ENCODE measurements around the gene MT1B. TPM values are rescaled to one million over a fixed set of nuclear protein-coding genes. Genes with fewer than 3 reads are reported as not detected.

Gene MT1B
- total and polyA plus RNA-seq, 8 donors = 0.45 to 0.66 TPM; not detected in 6

DNA sequence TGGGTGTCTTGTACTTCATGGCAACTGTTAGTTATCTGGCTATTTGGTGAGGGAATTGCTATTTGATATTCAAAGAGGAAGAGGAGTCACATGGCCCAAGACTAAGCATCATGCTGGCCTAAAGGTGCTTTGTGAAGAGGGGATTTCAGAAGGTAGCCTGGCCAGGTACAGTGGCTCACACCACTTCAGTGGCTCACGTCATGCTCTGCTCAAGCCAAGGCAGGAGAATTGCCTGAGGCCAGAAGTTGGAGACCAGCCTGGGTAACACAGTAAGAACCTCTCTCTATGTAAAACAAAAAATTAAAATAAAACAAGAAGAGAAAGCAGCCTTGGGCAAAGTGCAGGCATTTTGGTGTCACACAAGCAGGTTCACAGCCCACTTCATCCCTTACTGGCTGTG lies 6.4 kb upstream of the MT1B start:
- H3K4me1 ChIP-seq = peaks cover 0 to 17% of the 10 kb centered on the region in 2 donors
- peaks cover 17 to 89% of the 10 kb centered on the region in 2 donors for H3K27me3 ChIP-seq
- H3K36me3 ChIP-seq = no peaks in the 10 kb centered on the region
- ATAC-seq (no peak), DNase-seq (no peak)
- no peaks in the 10 kb centered on the region for H3K9me3 ChIP-seq
- intact Hi-C loops (cut with DNase I) = no loop called here
- no peak for TF ChIP-seq CTCF (IDR thresholded peaks at IDR 0.05)
- H3K27ac ChIP-seq = no peak overlapping the region
- no peak overlapping the region for H3K4me3 ChIP-seq

DNA sequence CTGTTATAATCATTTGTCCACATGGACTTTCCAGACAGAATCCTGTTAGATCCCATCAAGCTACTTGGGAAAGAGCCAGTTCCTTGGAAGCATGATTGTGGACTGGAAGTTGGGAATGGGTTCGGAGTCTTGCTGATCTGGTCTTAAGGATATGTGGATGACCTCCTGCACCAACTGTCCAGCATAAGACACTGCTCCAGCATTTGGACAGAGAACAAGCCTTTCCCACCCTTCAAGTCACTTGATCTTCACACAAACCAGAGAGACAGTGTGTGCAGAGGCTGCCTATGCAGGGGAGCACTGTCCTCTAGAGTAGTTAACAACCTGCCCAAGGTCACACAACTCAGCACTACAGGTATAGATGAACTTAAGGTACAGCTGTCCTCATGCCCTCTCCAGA lies 5.8 kb upstream of the MT1B start:
- intact Hi-C loops (cut with DNase I) = no loop called here
- Histone ChIP-seq H3K27me3 (peaks cover 17 to 84% of the 10 kb centered on the region in 2 donors), H3K36me3 (no peaks in the 10 kb centered on the region), H3K27ac (no peak overlapping the region), H3K4me1 (peaks cover 0 to 17% of the 10 kb centered on the region in 2 donors), H3K9me3 (no peaks in the 10 kb centered on the region), H3K4me3 (no peak overlapping the region)
- ATAC-seq = no peak
- no peak for TF ChIP-seq CTCF (IDR thresholded peaks at IDR 0.05)
- DNase-seq = no peak

- peaks cover 17 to 80% of the 10 kb centered on the region in 2 donors for H3K27me3 ChIP-seq
- TF ChIP-seq CTCF (IDR thresholded peaks at IDR 0.05) = no peak
- DNase-seq (no peak), ATAC-seq (no peak)
- intact Hi-C loops (cut with DNase I) = no loop called here
- H3K27ac ChIP-seq = no peak overlapping the region
- H3K4me3 ChIP-seq = no peak overlapping the region
- H3K4me1 ChIP-seq = peaks cover 0 to 14% of the 10 kb centered on the region in 2 donors
- no peaks in the 10 kb centered on the region for H3K9me3 ChIP-seq
- no peaks in the 10 kb centered on the region for H3K36me3 ChIP-seq
Observed at GRCh38 chr16:56647641-56648431, 3.9 kb upstream of the MT1B start.

GRCh38 chr16:56649271-56649670 lies 2.4 kb upstream of the MT1B start:
- intact Hi-C loops (cut with DNase I) = no loop called here

More at GRCh38 chr16:56649271-56649670, 2.4 kb upstream of the MT1B start:
- Histone ChIP-seq H3K27me3 (peaks cover 9 to 65% of the 10 kb centered on the region in 2 donors), H3K27ac (no peak overlapping the region), H3K9me3 (no peaks in the 10 kb centered on the region), H3K4me3 (no peak overlapping the region), H3K4me1 (no peaks in the 10 kb centered on the region), H3K36me3 (no peaks in the 10 kb centered on the region)
- ATAC-seq (no peak), DNase-seq (no peak)
- no peak for TF ChIP-seq CTCF (IDR thresholded peaks at IDR 0.05)
